HUES48 (cell line): ENCODE measurements around the gene B4GALNT4.
A peak's percentile ranks its signal among the peaks of the same experiment; 100 is the strongest.
"Not testable (repeated sequence)": the region's sequence is repeated elsewhere in the genome, so short reads cannot be mapped to it uniquely, and the experiment has no call there.

Experiments
- H3K27ac ChIP-seq: one replicate; pipeline ENCODE4 v1.7.0; 2013; ENCODE audit warnings: low read depth, low read length, inconsistent platforms
- H3K27me3 ChIP-seq: 2 replicates; pipeline ENCODE4 v1.6.1; 2013; ENCODE audit warnings: mild to moderate bottlenecking, low read length; ENCODE audit not compliant: control insufficient read depth, insufficient read depth
- H3K36me3 ChIP-seq: 2 replicates; pipeline ENCODE4 v1.6.1; 2013; ENCODE audit warnings: low read length; ENCODE audit not compliant: control insufficient read depth, insufficient read depth
- H3K4me1 ChIP-seq: 2 replicates; pipeline ENCODE4 v1.6.1; 2013; ENCODE audit warnings: mild to moderate bottlenecking, low read length; ENCODE audit not compliant: control insufficient read depth, insufficient read depth
- H3K4me3 ChIP-seq: 2 replicates; pipeline ENCODE4 v1.5.1; 2013; ENCODE audit warnings: mild to moderate bottlenecking, low read depth, low read length
- H3K9ac ChIP-seq: 2 replicates; pipeline ENCODE4 v1.6.1; 2013; ENCODE audit warnings: mild to moderate bottlenecking, low read depth, low read length, moderate library complexity
- H3K9me3 ChIP-seq: 2 replicates; pipeline ENCODE4 v1.6.1; 2013; ENCODE audit warnings: low read length; ENCODE audit not compliant: control insufficient read depth, insufficient read depth

B4GALNT4 gene

GRCh38 chr11:363443-363805 lies 5.9 kb upstream of the B4GALNT4 start:
- not testable (repeated sequence) for H3K9ac ChIP-seq, H3K9me3 ChIP-seq, H3K36me3 ChIP-seq, H3K27ac ChIP-seq, H3K4me1 ChIP-seq, H3K4me3 ChIP-seq, H3K27me3 ChIP-seq

GRCh38 chr11:363948-364761 lies 5.1 kb upstream of the B4GALNT4 start:
- Histone ChIP-seq H3K4me1 (peaks cover 8% of the 10 kb centered on the region), H3K36me3 (no peaks in the 10 kb centered on the region), H3K27me3 (no peaks in the 10 kb centered on the region), H3K4me3 (no peak overlapping the region), H3K9ac (no peak overlapping the region), H3K9me3 (peaks cover 6% of the 10 kb centered on the region; the same call in 1 of the 2 replicates), H3K27ac (no peak overlapping the region)

GRCh38 chr11:364991-365725 lies 4.1 kb upstream of the B4GALNT4 start:
- no peak overlapping the region for H3K4me3 ChIP-seq
- H3K9ac ChIP-seq: no peak overlapping the region
- peaks cover 6% of the 10 kb centered on the region; the same call in 1 of the 2 replicates for H3K9me3 ChIP-seq
- no peaks in the 10 kb centered on the region for H3K27me3 ChIP-seq
- peaks cover 9% of the 10 kb centered on the region for H3K4me1 ChIP-seq
- H3K27ac ChIP-seq: no peak overlapping the region
- H3K36me3 ChIP-seq: no peaks in the 10 kb centered on the region

GRCh38 chr11:365831-366230 lies 3.5 kb upstream of the B4GALNT4 start:
- Histone ChIP-seq H3K9ac (no peak overlapping the region), H3K4me1 (peaks cover 14% of the 10 kb centered on the region), H3K36me3 (no peaks in the 10 kb centered on the region), H3K4me3 (no peak overlapping the region), H3K27ac (no peak overlapping the region), H3K9me3 (peaks cover 4% of the 10 kb centered on the region; the same call in 1 of the 2 replicates), H3K27me3 (no peaks in the 10 kb centered on the region)

GRCh38 chr11:367956-368413 lies 1.3 kb upstream of the B4GALNT4 start:
- H3K9ac ChIP-seq: no peak overlapping the region
- H3K27me3 ChIP-seq: no peaks in the 10 kb centered on the region
- H3K4me1 ChIP-seq: peaks cover 14% of the 10 kb centered on the region
- no peak overlapping the region for H3K27ac ChIP-seq
- H3K4me3 ChIP-seq: peak overlapping the region; percentile 52; the same call in 1 of the 2 replicates
- no peaks in the 10 kb centered on the region for H3K9me3 ChIP-seq
- H3K36me3 ChIP-seq: peaks cover 17% of the 10 kb centered on the region

- no peak overlapping the region for H3K9ac ChIP-seq
- H3K4me3 ChIP-seq: peak overlapping the region; percentile 52
- H3K9me3 ChIP-seq: no peaks in the 10 kb centered on the region
- peaks cover 14% of the 10 kb centered on the region for H3K4me1 ChIP-seq
- no peaks in the 10 kb centered on the region for H3K27me3 ChIP-seq
- no peak overlapping the region for H3K27ac ChIP-seq
- H3K36me3 ChIP-seq: peaks cover 24% of the 10 kb centered on the region
These were observed 624 bp upstream of the B4GALNT4 start for GRCh38 chr11:368414-369335.

- peaks cover 14% of the 10 kb centered on the region for H3K4me1 ChIP-seq
- H3K27ac ChIP-seq: peak overlapping the region; percentile 73
- H3K4me3 ChIP-seq: peak overlapping the region; percentile 73
- peak overlapping the region; percentile 80 for H3K9ac ChIP-seq
- peaks cover 32% of the 10 kb centered on the region for H3K36me3 ChIP-seq
- H3K27me3 ChIP-seq: no peaks in the 10 kb centered on the region
- no peaks in the 10 kb centered on the region for H3K9me3 ChIP-seq
These were observed 1.0 kb downstream of the B4GALNT4 start for GRCh38 chr11:370070-370941.

- Histone ChIP-seq H3K4me1 (peaks cover 14% of the 10 kb centered on the region), H3K27me3 (no peaks in the 10 kb centered on the region), H3K27ac (peak overlapping the region; percentile 1), H3K4me3 (no peak overlapping the region), H3K9me3 (no peaks in the 10 kb centered on the region), H3K9ac (no peak overlapping the region), H3K36me3 (peaks cover 38% of the 10 kb centered on the region)
These were observed 1.8 kb downstream of the B4GALNT4 start for GRCh38 chr11:371051-371450.

- Histone ChIP-seq H3K4me3 (no peak overlapping the region), H3K9me3 (no peaks in the 10 kb centered on the region), H3K4me1 (peaks cover 14% of the 10 kb centered on the region), H3K9ac (no peak overlapping the region), H3K27ac (no peak overlapping the region), H3K27me3 (no peaks in the 10 kb centered on the region), H3K36me3 (peaks cover 40% of the 10 kb centered on the region)
These were observed 2.7 kb downstream of the B4GALNT4 start for GRCh38 chr11:371716-372590.
